Measurements from ENCODE around the gene USP3.

DNA sequence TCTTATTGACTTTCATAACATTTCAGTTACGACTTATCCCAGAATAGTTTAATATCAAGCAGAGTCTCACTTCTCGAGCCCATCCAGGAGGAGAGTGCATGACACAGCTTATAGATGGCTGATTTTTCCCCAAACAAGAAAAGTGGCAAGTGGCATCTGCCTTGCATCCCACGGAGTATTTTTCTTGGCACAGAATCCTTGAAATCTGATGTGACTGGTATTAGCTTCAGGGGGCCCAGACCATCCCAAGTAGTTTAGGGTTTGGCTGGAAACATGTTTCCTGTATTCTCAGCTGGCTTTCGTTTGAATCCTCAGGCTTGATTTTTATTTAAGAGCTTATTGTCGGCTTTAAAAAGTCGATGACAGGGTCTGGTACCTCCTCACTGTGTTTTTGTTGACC, 72.0 kb downstream of the USP3 start:
- no peak for TF ChIP-seq POLR2A (IDR thresholded peaks at IDR 0.05)
- TF ChIP-seq, protein P1, sequence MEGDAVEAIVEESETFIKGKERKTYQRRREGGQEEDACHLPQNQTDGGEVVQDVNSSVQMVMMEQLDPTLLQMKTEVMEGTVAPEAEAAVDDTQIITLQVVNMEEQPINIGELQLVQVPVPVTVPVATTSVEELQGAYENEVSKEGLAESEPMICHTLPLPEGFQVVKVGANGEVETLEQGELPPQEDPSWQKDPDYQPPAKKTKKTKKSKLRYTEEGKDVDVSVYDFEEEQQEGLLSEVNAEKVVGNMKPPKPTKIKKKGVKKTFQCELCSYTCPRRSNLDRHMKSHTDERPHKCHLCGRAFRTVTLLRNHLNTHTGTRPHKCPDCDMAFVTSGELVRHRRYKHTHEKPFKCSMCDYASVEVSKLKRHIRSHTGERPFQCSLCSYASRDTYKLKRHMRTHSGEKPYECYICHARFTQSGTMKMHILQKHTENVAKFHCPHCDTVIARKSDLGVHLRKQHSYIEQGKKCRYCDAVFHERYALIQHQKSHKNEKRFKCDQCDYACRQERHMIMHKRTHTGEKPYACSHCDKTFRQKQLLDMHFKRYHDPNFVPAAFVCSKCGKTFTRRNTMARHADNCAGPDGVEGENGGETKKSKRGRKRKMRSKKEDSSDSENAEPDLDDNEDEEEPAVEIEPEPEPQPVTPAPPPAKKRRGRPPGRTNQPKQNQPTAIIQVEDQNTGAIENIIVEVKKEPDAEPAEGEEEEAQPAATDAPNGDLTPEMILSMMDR (IDR thresholded peaks at IDR 0.05 in 4 of 5, conservative IDR thresholded peaks at IDR 0.05 in 1 of 5): no peak

Measured in gastrocnemius medialis (tissue), 4 donors.